NT2/D1 (cell line): ENCODE data around the gene PANK1.

ENCODE experiments used
- YY1 ChIP-seq: IDR thresholded peaks from 2 replicates; pipeline ENCODE4 v1.6.1; 2011; ENCODE audit not compliant: insufficient read length, insufficient read depth
- ZNF274 ChIP-seq: IDR thresholded peaks from 2 replicates; pipeline ENCODE4 v1.6.1; 2011; ENCODE audit warnings: mild to moderate bottlenecking, low read depth, low read length

DNA sequence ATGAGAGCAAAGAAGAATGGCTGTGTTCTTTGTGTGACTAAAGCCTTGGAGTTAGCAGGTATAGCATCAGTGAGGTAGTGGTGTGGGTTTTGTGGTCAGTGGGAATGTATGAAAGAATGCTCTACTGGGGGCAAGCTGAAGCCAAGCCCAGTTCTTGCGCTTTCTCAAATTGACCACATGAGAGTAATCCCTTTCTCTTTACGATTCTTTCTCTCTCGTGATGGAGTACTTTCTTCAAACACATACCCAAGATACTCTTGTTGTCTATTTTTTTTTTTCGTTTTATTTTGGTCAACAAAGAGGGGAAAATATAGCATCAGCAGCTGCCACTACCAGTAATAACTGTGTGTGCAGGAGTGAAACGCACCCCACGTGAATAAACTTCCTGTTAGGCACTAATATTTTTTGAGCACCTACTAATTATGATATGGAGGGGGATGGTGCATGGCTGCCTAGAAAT, 8.4 kb upstream of the PANK1 start:
- TF ChIP-seq ZNF274 (no peak), YY1 (no peak)
